ENCODE measurements around the gene CD101. TPM values are rescaled to one million over a fixed set of nuclear protein-coding genes. Genes with fewer than 3 reads are reported as not detected.

CD101 gene
- total RNA-seq, 3 donors from 2014 or later (not counting 1 experiment from before 2014, with no cell fraction given), result 0.82 to 3.1 (median 2.5) TPM

- H3K4me3 ChIP-seq (ENCODE audit: low read length), result no peak overlapping the region
- peaks cover 2% of the 10 kb centered on the region for H3K36me3 ChIP-seq (ENCODE audit: control insufficient read depth, insufficient read depth, low read length)
- H3K4me3 Mint-ChIP-seq, result no peak overlapping the region
- H3K27me3 Mint-ChIP-seq (ENCODE audit: low read depth in 2 of 2), result no peaks in the 10 kb centered on the region
- DNase-seq (no peak), ATAC-seq (peak in 1 of 3 donors; percentile 43)
- no peaks in the 10 kb centered on the region for H3K36me3 Mint-ChIP-seq
- H3K4me1 ChIP-seq (ENCODE audit: control insufficient read depth, insufficient read depth, low read length), result no peaks in the 10 kb centered on the region
- H3K9me3 ChIP-seq (ENCODE audit: control insufficient read depth, insufficient read depth, low read length), result no peaks in the 10 kb centered on the region
- intact Hi-C loops (cut with micrococcal nuclease), result no loop called here
- no peak overlapping the region for H3K27ac Mint-ChIP-seq
- TF ChIP-seq CTCF (IDR thresholded peaks at IDR 0.05), result no peak
- no peak overlapping the region for H3K27ac ChIP-seq (ENCODE audit: low read length)
- WGBS (ENCODE audit: insufficient coverage), result 95% methylated on average over 4 of the region's 5 CpGs
- no peaks in the 10 kb centered on the region for H3K27me3 ChIP-seq (ENCODE audit: control insufficient read depth, insufficient read depth, low read length)
- H3K4me1 Mint-ChIP-seq, result peaks cover 0 to 6% of the 10 kb centered on the region in 2 donors
- no peaks in the 10 kb centered on the region for H3K9me3 Mint-ChIP-seq
These were observed 67.0 kb downstream of the CD101 start for GRCh38 chr1:117068580-117068979.

- no peaks in the 10 kb centered on the region for H3K4me1 ChIP-seq (ENCODE audit: control insufficient read depth, insufficient read depth, low read length)
- Mint-ChIP-seq H3K27ac (no peak overlapping the region), H3K27me3 (ENCODE audit: low read depth in 2 of 2) (no peaks in the 10 kb centered on the region), H3K36me3 (no peaks in the 10 kb centered on the region), H3K4me1 (peaks cover 0 to 6% of the 10 kb centered on the region in 2 donors), H3K4me3 (no peak overlapping the region), H3K9me3 (no peaks in the 10 kb centered on the region)
- peaks cover 2% of the 10 kb centered on the region for H3K36me3 ChIP-seq (ENCODE audit: control insufficient read depth, insufficient read depth, low read length)
- DNase-seq, result no peak
- no peak overlapping the region for H3K27ac ChIP-seq (ENCODE audit: low read length)
- intact Hi-C loops (cut with micrococcal nuclease), result no loop called here
- no peak for ATAC-seq
- TF ChIP-seq CTCF (IDR thresholded peaks at IDR 0.05), result no peak
- WGBS (ENCODE audit: insufficient coverage), result 90% methylated on average over 4 of the region's 4 CpGs
- H3K4me3 ChIP-seq (ENCODE audit: low read length), result no peak overlapping the region
- H3K9me3 ChIP-seq (ENCODE audit: control insufficient read depth, insufficient read depth, low read length), result no peaks in the 10 kb centered on the region
- H3K27me3 ChIP-seq (ENCODE audit: control insufficient read depth, insufficient read depth, low read length), result no peaks in the 10 kb centered on the region
These were observed 67.8 kb downstream of the CD101 start for GRCh38 chr1:117069220-117069844.

GRCh38 chr1:117070124-117070523 is 68.6 kb downstream of the CD101 start:
- Mint-ChIP-seq H3K36me3 (peaks cover 7% of the 10 kb centered on the region), H3K4me3 (no peak overlapping the region), H3K27me3 (ENCODE audit: low read depth in 2 of 2) (no peaks in the 10 kb centered on the region), H3K9me3 (no peaks in the 10 kb centered on the region), H3K27ac (no peak overlapping the region), H3K4me1 (peaks cover 0 to 6% of the 10 kb centered on the region in 2 donors)
- no peaks in the 10 kb centered on the region for H3K27me3 ChIP-seq (ENCODE audit: control insufficient read depth, insufficient read depth, low read length)
- H3K36me3 ChIP-seq (ENCODE audit: control insufficient read depth, insufficient read depth, low read length), result peaks cover 7% of the 10 kb centered on the region
- no peak for TF ChIP-seq CTCF (IDR thresholded peaks at IDR 0.05)
- no peak overlapping the region for H3K27ac ChIP-seq (ENCODE audit: low read length)
- H3K9me3 ChIP-seq (ENCODE audit: control insufficient read depth, insufficient read depth, low read length), result no peaks in the 10 kb centered on the region
- intact Hi-C loops (cut with micrococcal nuclease), result no loop called here
- no peaks in the 10 kb centered on the region for H3K4me1 ChIP-seq (ENCODE audit: control insufficient read depth, insufficient read depth, low read length)
- no CpG with 5 or more reads among the region's 2 CpGs for WGBS (ENCODE audit: insufficient coverage)
- DNase-seq, result no peak
- ATAC-seq, result no peak
- H3K4me3 ChIP-seq (ENCODE audit: low read length), result no peak overlapping the region

GRCh38 chr1:117076648-117077047 is 75.1 kb downstream of the CD101 start:
- Mint-ChIP-seq H3K36me3 (peaks cover 13% of the 10 kb centered on the region), H3K27me3 (ENCODE audit: low read depth in 2 of 2) (no peaks in the 10 kb centered on the region), H3K27ac (no peak overlapping the region), H3K9me3 (no peaks in the 10 kb centered on the region), H3K4me1 (no peaks in the 10 kb centered on the region), H3K4me3 (no peak overlapping the region)
- ATAC-seq, result no peak
- Histone ChIP-seq H3K4me1 (ENCODE audit: control insufficient read depth, insufficient read depth, low read length) (no peaks in the 10 kb centered on the region), H3K4me3 (ENCODE audit: low read length) (no peak overlapping the region), H3K27ac (ENCODE audit: low read length) (no peak overlapping the region), H3K9me3 (ENCODE audit: control insufficient read depth, insufficient read depth, low read length) (no peaks in the 10 kb centered on the region), H3K27me3 (ENCODE audit: control insufficient read depth, insufficient read depth, low read length) (no peaks in the 10 kb centered on the region), H3K36me3 (ENCODE audit: control insufficient read depth, insufficient read depth, low read length) (peaks cover 49% of the 10 kb centered on the region)
- DNase-seq, result no peak
- no peak for TF ChIP-seq CTCF (IDR thresholded peaks at IDR 0.05)
- WGBS (ENCODE audit: insufficient coverage), result 97% methylated on average over 4 of the region's 5 CpGs
- intact Hi-C loops (cut with micrococcal nuclease), result no loop called here
